SIG-M5 treated with dmso at 0.1 percent for 504 hours (cell line): Measurements from ENCODE around the gene RGS2.

Source experiments
- DNase-seq: peaks from one replicate; lab custom pipeline; 2025; ENCODE audit not compliant: unreplicated experiment; lab: John Stamatoyannopoulos, UW

Gene RGS2

DNA sequence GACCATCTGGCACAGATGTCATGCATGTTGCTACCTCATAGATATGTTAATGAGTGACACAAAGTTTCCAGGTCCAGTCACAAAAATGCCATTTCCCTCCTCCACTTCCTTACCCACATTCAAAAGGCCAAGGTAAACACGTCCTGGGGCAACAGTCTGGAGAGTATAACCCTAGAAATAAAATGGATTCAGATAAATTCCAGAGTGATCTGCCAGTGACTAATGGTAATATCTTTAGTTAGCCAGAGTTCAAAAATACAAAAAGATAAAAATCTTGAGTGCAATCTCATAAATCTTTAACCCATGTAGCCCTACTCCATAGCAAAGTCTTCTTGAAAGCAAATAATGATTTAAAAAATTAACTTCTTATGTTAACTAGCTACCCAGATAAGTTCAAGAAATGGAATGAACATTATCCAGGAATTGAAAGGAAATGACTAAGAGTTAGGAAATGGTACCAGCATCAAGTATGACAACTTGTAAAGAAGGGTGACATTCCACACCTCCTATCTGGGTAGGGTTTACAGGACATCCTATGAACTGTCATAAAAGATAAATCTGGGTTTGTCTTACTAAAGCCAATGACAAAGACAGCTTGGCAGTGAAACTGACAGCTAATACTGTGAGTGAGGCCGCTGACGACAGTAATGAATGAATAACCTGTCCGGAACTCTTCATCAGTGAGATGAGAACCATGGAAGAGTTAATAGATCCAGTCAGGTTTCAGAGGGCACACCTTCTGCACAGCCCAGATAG is 18.1 kb downstream of the RGS2 start:
- DNase-seq, result no peak

DNA sequence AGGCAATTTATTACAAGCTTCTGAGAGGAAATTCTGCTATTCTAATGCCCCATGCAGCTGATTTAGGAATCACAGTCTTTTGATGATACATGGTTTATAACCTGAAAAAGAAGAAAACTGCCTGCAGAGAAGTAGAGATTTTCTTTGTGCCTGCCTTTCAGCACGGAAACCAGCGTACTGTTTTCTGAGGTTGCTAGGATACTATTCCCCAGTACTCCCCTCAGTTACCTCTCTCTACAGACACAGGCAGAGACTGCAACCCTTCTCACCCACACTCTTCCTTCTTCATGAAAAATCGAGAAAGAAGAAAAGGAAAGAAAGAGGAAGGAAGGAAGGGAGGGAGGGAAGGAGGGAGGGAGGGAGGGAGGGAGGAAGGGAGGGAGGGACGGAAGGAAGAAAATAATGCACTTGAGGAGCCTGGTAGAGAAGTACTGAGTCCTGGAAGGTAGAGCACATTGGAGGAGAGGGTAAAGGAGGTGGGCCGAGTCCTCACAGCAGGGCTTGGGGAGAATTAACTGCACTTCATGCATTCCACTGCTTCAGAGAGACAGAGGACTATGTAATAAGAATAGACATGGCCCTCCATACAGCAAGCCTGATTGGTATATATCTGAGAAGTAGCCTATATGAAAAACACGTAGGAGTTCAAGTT is 21.9 kb downstream of the RGS2 start:
- DNase-seq, result no peak

DNA sequence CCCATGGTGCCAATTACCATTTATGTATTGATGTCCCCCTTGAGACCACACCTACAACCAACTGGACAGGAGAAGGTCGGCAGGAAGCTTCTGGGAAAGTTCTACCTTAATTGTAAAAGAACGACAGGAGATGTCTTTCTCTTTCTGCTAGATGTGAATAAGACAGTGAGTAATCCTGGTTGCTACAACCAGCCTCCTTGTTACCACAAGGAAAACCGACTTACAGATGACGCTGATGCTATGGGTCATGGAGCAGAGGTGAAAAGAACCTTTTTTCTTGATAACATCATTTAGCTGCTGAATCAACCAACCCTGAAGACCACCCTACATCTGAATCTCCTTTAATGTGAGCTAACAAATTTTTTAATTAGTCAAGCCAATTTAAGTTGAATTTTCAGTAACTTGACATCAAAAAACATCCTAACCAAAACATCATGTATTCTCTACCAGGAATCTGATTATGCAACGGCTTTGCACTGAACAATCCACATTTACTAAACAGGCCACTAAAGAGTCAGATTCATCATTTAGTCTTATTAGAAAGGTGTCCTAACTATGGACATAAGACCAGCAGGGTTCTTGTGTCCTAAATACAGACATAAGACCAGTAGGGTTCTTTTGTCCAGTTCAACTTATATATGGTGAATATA is 23.0 kb downstream of the RGS2 start:
- no peak for DNase-seq

DNA sequence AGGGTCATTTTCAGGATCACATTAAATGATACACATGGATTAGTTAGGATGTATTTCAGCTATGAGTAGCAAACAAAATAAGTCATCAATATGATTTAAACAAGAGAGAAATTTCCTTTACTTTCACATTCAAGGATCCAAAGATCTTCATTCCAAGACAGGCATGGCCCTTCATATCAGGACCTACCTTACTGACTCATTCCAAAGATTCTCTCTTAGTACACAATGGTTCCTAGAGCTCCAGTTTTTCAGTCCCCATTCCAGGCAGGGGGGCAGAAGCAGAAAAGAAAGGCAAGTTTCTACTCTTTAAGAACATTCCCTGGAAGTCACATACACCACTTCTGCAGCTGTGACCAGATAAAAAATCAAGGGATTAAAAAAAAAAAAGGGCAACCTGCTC is 23.7 kb downstream of the RGS2 start:
- DNase-seq, result no peak

DNA sequence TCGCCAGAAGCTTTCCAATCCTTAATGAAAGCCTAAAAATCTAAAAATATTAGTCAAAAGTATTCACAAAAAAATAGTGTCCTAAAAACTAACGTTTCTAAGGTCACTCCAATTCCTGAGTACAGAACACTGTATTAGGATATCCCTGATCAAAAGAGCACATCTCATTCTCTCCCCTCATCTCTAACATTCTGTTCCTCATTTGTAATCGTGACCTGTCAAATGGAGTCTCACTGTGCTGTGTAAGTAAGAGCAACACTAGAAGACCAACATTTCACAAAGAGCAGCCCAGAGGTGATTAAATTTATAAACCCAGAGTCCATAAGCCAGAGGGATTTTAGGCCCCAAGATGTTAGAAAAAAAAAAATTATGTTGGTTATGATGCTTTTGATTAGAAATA is 26.3 kb downstream of the RGS2 start:
- no peak for DNase-seq

DNA sequence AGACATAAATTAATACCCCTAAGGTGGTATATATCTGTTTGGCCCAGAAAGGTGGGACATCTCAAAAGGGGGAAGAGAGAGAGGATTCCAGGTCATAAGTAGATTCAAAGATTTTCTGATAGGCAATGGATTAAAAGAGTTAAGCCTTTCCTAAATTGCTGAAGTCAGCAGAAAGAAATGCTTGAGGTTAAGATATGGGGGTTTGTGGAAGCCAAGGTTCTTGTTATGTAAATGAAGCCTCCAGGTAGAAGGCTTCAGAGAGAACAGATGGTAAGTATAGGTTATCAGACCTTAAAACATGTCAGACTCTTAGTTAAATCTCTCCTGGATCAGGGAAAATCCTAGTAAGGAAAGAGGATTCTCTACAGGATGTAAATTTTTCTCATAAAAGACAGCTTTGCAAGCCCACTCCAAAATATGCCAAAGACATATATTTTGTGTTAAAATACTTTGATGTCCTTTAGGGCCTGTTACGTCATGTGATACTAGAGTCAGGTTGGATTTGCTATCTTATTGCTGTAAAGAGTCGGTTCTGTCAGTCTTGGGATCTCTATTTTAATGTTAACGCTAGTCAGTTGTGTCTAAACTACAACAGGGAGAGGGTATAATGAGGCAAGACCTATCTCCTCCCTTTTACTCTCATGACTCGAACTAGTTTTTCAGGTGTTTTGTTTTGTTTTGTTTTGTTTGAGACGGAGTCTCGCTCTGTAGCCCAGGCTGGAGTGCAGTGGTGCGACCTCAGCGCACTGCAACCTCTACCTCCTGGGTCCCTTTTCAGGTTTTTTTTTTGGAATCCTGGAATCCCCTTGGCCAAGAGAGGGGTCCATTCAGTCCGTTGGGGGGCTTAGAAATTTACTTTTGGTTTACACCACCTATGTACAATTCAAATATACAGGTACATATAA is 30.6 kb downstream of the RGS2 start:
- DNase-seq, result no peak

DNA sequence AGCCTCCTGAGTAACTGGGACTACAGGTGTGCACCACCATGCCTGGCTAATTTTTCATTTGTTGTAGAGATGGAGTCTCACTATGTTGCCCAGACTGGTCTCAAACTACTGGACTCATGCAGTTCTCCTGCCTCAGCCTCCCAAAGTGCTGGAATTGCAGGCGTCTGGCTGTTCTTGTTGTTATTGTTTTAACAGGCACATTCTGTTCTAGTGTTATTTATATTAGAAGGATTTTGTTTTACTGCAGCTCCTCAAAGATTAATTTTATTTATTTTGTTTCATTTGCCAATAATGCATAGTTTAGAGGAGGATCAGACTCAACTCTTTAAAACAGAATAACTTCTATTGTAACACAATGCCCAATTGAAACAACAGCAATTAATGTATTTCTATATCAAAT is 35.5 kb downstream of the RGS2 start:
- no peak for DNase-seq

DNA sequence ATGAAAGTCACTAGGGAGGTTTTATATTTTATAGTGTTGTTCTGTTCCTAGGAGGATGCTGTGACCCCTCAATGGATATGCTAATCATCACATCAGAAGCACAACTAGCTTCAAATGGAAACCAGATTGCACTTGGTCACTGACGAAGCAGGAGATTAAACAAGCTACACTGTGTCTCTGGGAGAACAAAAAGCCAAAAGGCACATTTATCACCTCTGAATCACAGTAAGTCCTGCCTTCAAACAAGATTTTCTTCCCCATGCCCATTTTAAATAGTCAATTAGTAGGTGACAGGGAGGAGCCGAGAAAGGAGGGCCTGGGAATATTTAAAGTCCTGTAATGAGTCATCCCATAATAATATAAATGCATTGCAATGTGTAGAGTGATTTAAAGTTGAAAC is 38.1 kb downstream of the RGS2 start:
- DNase-seq, result no peak

DNA sequence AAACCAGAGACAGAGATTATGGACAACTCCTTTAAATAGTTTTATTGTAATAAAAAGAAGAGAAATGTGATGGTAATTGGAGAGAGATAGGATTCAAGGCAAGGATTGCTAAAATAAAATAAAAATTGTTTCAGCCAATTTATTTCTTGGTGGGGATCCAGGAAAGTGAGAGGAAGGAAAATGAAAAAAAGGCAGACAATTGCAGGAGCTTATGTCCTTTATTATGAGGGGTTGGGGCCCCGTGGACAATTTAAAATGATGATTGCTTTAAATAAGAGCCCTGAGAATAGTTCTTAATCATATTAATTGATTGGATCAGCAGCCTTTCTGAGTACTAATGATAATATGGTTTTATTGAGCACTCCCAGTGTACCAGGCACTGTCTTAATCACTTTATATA is 40.2 kb downstream of the RGS2 start:
- DNase-seq, result no peak

DNA sequence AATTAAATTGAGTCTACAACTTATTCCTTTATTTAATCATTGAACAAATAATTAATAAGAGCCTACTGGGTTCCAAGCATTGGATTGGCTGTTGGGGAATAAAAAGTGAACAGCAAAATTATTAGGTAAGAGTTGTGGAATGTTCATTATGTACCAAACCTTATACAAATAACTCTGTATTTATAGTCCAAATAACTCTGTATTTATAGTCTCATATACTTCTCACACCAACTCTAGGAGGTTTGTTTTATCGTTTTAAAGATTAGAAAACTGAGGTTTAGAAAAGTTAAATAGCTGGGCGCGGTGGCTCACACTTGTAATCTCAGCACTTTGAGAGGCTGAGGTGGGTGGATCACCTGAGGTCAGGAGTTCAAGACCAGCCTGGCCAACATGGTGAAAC is 40.6 kb downstream of the RGS2 start:
- no peak for DNase-seq

DNA sequence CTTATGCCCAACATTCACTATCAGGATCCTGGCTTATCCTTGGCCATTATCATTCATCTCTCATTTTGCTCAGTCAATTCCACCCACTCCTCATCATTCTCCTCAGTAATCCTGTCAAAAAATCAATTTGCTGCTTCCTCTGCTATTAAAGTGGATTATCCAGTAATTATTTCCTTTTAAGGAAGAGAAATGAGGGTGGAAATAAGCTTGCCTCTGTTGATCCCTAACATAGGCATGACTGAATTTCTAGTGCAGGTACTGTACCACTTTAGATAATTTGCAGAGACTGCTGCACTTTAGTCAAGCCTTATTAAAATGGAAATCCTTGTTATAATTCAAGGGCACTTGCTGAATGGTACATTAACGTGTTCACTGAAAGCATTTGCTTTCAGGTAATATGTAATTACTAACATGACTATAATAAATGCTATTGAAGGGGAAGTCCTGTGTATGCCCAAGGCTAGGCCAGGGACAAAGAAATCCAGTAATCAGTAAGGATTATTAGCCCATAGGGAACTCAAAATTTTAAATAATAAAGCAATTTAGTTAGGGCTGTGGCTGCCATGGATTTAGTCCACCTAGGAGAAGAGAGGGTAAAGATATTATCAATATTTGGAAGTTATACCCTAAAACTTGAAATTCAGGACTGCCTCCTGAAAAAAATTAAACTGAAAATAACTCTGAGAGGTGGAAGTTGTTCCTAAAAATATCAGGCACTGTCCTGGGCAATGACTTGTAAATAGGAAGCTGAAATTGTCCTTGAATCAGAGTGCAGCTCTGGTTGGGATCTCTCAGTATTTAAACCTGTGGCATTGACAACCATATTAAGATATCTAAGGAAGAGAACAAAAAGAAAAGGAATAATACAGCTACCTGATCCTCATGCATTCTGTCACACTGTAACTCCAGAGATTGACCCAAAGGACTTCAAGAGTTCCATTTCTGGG is 43.4 kb downstream of the RGS2 start:
- no peak for DNase-seq

DNA sequence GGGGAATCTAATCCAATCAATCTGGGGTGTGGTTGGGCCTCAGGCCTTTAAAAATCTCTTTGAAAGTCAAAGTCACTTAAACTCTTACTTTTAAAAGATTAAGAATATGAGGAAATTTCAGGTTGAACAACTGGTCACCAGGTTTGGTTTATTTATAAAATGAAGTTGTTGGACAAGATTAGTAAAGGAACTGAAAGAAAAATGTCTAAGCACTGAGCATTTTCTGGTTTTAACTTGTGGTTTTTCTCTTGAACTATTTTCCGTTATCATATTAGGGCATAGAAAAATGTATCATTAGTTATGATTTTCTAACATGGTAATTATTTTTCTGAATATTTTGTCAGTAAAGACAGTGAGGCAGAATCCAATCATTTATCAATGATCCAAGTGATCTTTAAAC is 49.6 kb downstream of the RGS2 start:
- DNase-seq, result no peak

DNA sequence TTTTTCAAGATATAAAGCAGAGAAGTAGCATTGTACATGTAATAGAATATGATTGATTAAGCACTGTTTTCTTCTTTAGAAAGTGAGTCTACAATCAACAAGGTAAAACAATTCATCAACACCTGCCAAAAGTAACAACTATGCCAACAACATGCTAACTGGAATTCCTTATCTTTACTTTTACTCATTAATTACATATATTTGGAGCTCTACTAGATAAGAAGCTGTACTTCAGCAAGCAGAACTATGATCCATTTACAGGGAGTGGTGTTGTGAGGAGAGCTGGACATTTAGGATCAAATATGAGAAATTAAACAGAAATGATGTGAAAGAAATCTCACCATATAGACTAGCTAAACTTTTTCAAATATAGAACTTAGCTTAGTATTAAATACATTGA is 51.0 kb downstream of the RGS2 start:
- no peak for DNase-seq

DNA sequence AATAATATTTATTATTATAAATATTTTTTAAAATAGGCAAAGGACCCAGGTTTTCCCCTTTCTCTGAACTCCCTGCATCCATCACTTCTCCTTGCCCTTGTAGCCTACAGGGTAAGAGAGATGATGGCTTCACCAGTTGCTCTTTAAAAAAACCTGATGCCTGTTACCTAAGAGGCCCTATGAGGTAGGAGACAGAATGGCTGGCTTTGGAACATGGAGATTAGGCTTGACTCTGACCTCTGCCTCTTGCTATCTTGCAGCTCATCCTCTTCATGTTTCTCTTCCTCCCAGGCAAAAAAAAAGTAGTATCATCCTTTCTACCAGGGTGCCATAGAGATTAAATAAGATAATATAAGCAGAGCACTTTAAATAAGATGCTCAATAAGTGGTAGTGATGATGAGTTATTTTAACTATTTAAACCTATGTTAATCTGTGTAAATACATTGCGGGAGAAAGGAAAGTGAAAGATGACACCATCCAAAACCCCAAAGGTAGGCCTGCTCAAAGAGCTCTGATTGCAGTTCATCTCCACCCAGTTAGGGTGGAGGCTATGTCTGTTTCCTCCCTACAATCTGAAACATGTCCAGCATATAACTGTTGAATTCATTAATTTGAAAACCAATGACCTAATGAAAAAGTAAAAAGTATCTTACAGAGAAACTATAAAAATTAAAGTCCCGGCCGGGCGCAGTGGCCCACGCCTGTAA is 51.8 kb downstream of the RGS2 start:
- no peak for DNase-seq

DNA sequence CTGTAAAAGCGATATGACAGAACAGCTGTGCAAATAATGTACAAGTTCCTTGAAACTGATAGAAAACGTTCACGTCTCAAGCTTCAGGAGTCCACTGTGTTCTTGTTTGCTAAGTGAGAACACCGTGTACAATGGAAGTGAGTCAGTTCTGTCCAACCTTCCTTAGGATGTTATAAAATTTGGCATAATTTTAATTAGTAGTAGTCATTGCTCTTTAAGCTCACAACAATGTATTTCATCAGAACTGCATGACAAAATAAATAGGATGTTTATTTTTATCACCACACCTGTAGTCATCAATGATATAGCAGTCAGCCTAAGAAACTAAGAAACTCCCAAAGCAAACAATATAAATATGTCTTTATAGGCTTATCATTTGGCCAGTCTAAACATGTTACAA is 53.0 kb downstream of the RGS2 start:
- no peak for DNase-seq
